GM18909 (cell line): ENCODE results near the gene SSC5D.

Source experiments
- ATAC-seq: cut with Tn5 transposase; IDR thresholded peaks from one replicate; pipeline ENCODE4 v1.9.1; 2021; ENCODE audit warnings: mild to moderate bottlenecking; ENCODE audit not compliant: unreplicated experiment, poor library complexity

Gene SSC5D

DNA sequence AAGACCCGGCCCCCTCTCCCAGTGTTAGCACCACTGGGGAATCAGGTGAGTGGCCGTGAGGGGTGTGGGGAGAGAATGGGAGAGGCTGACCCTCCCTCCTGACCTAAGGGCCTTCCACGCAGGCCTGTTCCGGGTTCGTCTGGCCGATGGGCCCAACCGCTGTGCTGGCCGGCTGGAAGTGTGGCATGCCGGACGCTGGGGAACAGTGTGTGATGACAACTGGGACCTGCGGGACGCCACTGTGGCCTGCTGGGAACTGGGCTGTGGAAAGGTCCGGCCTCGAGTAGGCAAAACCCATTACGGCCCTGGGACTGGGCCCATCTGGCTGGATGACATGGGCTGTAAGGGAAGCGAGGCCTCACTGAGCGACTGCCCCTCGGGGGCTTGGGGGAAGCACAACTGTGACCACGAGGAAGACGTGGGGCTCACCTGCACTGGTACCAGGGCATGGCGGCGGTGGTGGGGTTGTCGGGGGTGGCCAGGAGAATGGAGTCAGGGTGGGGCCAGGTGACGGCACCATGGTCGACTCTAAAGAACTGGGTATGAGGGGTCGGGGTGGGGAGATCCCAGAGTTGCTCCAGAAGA, 12.2 kb downstream of the SSC5D start:
- no peak for ATAC-seq

DNA sequence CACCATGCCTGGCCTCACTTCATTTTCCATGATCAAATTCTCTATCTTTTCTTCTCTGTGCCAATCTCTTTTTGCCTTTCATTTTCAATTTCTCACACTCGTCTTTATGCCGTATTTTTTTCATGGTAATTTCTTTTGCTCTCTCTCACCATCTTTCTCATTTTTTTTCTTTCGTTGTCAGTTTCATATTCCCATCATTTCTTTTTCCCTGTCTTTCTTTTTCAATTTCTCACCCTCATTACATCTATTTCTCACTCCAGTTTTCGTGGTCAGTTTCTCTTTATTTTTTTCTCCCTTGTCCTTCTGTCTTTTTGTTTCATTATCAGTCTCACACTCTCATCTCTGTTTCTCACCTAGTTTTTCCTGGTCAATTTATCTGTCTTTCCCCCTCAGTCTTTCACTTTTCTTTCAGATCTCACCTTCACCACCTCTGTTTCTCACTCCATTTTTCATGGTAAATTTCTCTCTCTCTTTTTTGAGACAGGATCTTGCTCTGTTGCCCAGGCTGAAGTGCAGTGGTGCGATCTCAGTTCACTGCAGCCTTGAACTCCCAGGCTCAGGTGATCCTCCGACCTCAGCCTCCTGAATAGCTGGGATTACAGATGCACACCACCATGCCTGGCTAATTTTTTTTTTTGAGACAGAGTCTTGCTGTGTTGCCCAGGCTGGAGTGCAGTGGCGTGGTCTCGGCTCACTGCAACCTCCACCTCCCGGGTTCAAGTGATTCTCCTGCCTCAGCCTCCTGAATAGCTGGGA, 14.1 kb downstream of the SSC5D start:
- ATAC-seq, result no peak

DNA sequence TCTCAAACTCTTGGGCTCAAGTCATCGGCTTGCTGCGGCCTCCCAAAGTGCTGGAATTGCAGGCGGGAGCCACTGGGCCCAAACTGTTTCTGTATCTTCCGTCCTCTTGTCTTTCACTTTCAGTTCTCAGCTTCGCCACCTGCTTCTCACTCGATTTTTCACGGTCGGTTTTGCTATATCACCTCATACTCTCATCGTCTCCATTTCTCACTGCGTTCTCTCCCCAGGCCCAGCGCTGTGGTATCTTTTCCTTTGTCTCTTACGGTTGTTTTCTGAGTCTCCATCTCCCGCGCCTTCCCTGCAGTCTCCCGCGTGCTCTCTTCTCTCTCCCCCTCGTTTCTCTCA, 14.9 kb downstream of the SSC5D start:
- no peak for ATAC-seq

DNA sequence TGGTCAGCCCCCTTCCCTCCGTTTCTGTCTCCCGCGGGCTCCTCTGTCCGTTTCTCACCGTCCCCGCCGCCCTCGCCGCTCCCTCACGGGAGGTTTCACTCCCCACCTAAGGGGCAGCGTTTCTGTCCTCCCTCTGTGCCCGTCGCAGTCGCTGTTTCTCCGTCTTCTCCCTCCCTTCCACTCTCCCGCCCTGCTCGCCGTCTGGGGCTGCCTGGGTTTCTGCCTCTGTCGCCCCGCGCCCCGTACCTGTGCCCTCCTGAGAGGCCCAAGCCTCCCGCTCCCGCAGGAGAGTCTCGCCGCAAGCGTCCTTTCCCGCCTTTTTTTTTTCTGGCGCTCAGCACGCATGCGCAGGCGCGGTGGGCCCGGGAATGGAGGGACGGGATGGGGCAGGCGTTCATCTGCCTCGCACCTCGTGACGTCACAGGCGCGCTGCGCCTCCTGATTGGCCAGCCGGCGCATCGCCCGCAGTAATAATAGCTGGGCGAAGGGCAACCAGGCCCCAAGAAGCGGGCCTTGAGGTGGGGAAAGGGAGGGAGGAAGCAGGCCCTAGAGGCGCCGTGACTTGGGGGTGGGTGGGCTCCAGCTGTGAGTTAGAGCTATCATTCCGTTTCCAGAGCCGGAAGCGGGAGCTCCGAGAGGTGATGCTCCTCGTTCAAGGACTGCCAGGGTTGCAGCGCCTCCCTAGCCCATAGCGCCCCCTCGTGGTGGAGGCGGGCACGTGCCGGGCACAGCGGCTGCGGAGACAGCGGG, 15.4 kb downstream of the SSC5D start:
- peak; percentile 90 for ATAC-seq

DNA sequence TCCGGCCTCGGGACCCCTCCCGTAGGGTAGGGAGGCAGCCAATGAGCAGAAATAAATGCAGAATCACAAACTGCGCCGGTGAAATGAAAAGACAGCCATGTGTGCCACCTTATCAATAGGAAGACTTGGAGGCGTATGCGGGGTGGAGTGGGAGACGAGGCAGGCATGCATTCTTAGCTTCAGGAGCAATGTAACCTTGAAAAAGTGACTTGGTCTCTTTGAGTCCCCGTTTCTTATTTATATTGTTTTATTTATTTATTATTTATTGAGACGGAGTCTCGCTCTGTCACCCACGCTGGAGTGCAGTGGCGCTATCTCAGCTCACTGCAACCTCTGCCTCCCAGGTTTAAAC, 16.0 kb downstream of the SSC5D start:
- ATAC-seq, result peak; percentile 20

DNA sequence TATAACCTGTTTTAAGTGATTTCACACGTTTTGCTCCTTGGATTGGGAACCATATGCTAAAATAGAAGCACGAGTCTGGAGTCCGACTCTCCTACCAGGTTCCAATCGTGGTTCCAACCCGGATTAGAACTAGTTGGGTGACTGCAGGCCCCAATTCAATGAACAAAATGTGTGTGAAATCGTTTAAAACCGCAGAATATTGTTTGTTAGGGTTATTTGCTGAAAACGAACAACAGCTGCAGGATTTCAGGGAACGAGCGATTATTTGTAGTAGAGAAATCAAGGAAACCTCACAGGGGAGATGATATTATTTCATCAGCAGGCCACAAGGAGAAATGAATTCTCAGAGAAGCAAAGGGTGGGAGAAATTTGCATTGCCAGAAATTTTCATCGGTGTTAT, 16.7 kb downstream of the SSC5D start:
- ATAC-seq, result no peak

DNA sequence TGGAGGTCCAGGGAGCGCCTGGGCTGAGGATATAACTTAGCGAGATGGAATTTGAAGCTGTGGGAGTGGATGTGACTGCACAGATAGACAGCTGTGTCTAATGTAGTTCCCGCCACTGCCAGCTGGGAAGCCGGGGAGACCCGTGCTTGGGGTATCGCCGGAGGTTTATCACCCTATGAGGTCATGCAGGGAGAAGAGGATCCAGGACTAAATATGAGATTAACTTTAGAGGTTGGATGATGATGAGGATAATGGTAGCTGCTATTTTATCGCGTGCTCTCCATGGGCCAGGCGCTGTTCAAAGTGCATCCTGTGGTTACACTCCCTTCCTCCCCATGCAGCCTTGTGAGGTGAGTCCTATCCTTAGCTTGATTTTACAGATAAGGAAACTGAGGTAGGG, 19.9 kb downstream of the SSC5D start:
- ATAC-seq, result no peak

DNA sequence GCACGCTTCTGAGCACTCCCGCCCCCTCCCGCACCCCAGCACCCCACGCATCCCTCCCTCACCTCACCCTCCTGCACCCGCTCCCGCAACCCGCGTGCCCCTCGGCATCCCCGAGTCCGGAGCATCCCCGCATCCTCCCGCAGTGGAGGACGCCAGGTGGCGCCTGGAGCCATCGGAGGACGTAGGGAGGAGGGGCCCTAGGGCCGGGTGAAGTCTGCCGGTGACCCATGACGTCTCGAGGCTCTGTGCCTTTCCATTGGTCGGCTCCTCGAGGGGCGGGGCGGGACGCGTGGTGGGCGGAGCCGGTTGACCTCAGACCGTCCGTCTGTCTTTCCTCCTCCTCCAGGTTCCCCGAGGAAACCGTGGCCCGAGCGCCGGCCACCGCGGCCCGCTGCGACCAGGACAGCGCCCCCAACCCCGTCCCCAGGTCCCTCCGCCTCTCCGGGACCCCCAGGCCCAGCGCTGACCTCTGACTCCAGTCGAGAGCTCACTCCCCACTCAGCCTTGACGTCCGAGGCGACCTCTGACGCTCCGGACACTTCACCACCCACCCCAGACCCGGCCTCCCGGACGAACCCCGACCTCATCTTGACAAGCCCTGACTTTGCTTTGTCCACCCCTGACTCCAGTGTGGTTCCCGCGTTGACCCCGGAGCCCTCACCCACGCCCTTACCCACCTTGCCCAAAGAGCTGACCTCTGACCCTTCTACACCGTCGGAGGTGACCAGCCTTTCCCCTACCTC, 28.8 kb downstream of the SSC5D start:
- ATAC-seq, result peak; percentile 97

DNA sequence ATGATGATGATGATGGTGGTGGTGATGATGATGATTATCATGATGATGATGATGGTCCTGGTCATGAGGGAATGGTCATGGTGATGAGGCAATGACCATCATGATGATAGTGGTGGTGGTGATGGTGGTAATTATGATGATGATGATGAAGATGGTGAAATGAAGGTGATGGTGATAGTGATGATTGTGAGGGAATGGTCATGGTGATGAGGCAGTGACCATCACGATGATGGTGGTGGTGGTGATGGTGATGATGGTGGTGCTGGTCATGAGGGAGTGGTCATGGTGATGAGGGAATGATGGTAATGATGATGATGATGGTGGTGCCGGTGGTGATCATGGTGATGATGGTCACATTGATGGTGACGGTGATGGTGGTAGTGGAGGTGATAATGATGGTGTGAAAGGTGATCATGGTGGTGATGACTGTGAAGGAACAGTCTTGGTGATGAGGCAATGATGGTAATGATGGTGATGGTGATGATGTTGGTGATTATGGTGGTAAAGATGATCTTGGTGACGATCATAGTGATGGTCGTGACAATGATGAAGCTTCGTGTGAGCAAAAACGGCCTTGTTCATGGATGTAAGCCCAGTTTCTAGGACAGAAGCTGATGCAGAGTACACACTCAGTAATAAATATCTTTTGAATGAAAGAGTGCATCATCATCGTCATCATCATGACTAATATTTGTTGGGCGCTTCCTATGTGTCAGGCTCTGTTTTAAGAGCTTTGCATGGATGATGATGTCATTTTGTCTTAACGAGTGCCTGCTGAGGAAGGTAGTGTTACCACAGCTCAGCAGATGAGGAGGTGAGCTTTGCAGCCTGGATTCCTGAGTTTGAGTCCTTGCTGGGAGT, 31.4 kb downstream of the SSC5D start:
- ATAC-seq, result no peak

DNA sequence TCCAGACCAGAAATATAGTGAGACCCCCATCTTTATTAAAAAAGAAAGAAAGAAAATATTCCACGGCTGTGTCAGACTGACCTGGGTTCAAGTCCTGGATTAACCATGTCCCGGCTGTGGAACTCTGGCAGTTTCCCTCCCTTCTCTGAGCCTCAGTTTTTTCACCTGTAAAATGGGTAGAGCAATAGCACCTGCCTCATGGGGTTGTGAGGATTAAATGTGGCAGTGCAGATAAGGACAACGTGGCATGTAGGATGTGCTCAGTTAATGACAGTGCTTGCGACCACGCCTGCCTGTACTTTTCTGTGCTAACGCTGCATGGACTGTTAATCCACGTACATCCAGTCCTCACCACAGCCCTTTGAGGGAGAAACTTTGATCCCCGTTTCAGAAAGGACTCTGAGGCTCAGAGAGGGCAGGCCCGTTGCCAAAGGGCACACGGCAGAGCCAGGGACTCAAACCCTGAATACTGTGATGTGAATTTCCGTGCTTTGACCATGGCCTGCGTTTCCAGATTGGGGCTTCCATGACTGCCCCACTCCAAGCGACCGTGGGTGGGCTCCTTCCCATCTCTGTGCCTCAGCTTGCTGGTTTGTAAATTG, 32.6 kb downstream of the SSC5D start:
- ATAC-seq, result no peak

DNA sequence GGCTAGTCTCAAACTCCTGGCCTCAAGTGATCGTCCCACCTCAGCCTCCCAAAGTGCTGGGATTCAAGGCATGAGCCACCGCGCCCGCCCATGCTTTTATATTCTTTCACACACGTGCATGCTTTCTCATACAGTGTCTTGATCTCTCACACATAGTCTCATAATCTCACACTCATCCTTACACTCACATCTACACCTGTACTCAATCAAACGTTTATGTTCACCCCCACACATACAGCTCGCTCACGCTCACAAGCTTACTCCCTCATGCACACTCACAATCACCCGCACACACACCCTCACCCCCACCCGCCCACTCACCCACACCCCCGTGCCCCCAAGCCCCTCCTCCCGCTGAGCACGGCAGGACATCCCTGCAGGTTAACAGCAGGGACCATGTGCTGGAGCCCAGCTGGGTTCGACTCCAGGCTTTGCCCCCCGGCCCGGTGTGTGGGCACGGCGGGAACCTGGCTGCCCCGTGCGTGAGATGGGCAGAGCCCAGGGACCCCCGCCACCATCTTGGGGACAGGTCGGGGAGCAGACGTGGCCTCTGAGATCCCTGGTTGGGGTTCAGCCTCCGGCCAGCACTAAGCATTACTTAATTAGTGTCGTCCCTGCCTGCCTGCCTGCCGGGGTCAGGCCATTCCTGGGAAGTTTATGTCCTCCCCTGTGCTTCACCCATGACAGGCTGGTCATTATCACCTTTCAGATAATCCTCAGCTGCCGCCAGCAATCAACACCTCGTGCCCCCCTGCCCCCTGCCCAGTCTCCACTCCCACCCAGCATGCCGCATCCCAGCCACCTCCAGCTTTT, 37.3 kb downstream of the SSC5D start:
- ATAC-seq, result no peak

DNA sequence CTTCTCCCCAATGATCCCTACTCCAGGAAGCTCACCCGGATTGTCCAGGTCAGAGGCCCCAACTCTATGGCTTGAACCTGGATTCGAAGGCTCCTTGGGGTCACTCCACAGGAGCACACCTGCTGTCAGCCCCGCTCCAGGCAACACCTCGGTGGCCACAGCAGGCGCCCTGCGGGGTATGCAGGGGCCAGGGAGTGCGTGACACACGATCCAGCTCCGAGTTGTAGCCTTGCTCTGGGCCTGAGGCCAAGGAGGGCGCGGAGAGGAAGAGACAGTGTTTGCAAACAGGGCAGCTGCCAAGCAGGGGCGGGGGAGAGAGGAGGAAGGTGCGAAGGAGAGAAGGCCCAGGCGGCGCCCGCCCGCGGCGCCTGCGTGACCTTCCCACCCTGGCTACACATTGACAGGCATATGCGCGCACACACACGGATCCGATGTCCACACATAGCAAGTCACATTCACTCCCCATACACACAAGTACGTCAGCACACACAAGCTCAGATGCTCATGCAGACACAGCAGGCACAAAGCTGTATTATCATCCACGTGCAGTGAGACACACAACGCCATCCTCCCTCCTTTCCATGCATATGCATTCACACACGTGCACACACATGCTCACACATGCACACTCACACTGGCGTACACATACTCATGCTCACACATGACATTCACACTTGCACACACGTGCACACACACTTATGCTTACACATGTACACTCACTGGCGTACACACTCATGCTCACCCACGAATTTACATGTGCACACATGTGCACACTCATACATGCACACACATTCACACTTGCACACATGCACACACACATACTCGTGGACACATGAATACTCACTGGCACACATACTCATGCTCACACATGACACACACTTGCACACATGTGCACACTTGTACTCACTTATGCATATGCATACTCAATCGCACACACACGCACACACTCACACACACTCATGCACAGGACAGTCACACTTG, 38.3 kb downstream of the SSC5D start:
- no peak for ATAC-seq

DNA sequence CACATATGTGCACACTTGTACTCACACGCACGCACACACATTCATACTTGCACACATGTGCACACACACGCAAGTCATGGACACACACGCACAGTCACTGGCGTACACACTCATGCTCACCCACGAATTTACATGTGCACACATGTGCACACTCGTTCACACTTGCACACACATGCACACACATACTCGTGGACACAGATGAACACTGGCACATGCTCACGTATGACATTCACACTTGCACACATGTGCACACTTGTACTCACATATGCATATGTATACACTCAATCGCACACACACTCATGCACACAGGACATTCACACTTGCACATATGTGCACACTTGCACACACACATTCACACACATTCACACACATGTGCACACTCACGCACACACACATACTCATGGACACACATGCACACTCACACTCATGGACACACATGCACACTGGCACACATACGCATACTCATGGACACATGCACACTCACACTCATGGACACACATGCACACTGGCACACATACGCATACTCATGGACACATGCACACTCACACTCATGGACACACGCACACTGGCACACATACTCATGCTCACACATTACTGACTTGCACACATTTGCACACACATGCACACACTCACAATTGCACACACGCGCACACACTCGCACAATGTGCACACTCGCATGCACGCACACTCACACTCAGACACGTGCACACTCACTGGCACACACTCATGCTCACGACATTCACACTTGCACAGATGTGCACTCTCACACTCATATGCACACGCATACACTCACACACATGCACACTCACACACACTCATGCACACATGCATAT, 39.2 kb downstream of the SSC5D start:
- no peak for ATAC-seq

DNA sequence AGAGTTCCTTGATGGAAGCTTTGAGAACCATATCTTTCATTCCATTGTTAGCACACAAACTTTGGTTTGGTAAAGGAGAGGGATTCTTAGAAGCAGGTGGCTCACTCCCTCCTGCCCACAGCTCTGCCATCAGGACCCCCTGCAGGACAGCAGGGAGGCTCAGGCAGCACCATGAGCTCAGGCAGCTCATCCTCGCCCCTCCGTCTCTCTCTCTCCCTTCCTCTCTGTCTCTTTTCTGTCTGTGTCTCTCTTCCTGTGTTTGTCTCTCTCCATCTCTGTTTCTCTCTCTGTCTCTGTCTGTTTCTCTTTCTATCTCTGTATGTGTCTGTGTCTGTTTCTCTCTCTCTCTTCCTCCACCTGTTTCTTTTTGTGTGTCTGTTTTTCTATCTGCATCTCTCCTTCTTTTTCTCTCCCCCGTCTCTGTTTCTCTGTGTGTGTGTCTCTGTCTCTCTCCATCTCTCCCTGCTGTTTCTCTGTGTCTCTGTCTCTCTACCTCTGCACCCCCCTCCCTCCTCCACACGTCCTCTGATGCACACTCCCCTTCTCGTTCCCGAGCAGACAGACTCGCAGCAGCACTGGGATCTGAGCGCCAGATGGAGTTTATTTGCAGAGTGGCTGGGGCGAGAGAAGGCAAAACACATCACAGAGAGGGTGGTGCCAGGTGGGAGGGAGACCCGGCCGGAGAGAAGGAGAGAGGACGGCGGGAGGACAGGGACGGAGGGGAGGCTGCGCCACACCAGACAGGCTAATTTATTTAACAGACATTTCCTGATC, 40.0 kb downstream of the SSC5D start:
- no peak for ATAC-seq

DNA sequence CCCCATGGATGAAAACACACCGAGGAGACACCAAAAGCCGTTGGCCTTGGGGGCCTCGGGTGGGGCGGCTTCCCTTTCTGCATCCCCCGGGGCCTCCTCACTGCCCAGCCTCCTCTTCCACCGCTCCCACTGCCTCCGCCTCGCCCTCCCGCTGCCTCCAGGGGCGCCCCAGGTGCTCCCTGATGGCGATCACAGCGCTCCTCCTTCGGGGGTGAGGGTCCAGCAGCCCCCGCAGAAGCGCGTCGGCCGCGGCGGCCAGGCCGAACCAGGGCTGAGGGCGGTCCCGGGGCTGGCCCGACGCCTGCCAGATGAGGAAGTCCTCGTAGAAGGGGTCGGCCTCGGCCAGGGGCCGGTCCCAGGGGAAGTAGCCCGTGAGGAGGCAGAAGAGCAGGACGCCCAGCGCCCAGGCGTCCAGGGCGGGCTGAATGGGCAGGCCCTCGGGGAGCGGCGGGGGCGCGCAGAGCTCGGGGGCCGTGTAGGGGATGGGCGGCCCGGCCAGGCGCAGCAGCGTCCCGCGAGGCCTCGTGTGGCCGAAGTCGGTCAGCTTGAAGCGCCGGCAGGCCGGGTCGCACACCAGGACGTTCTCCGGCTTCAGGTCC, 41.5 kb downstream of the SSC5D start:
- no peak for ATAC-seq

DNA sequence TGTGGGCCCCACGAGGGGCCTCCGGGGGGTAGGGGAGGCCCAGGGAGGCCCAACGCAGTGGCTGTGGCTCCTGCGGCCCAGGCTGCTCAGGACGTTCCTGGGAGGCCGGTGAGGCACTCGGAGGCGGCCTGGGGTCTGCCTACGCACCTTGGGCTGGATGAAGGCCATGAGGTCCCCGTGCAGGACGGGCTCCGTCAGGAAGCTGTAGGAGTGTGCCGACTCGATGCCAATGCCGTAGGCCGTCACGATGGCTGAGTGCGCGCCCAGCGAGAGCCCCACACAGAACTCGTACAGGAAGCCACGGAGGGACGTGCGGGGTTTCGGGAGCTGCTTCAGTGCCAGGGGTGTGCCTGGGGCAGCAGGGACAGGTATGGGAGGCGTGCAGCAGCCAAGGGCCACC, 42.8 kb downstream of the SSC5D start:
- no peak for ATAC-seq
